IMR-90 (cell line): ENCODE results near the gene ZDHHC4. TPM values are rescaled to one million over a fixed set of nuclear protein-coding genes. Genes with fewer than 3 reads are reported as not detected.

Source experiments
- ATAC-seq: fragments of 200-7000 bp; cut with Tn5 transposase; 2 replicates; pipeline ENCODE4 v1.9.1; 2020; ENCODE audit warnings: low read depth, mild to moderate bottlenecking, moderate library complexity
- BruUV-seq: library from RNA; stranded (reverse); fragments of 400-500 nt; replicated peaks from 2 replicates; lab custom pipeline; 2021; lab: Mats Ljungman, UMichigan
- CTCF ChIA-PET: fragments of 300-600 bp; formaldehyde crosslinking; extraction: SDS; loops from one replicate; lab custom pipeline; 2021; ENCODE audit warnings: antibody characterized with exemption; lab: Yijun Ruan, JAX
- POLR2A ChIA-PET: fragments of 300-600 bp; sonication (Branson Sonifier 250); formaldehyde crosslinking; loops from one replicate; lab custom pipeline; 2022; ENCODE audit warnings: antibody characterized with exemption; ENCODE audit not compliant: unreplicated experiment; lab: Charles Lee
- DNase-seq: peaks from one replicate; pipeline ENCODE4 v3.0.0; 2013
- H2AFZ ChIP-seq: replicated peaks from 2 replicates; pipeline ENCODE3; 2013; ENCODE audit warnings: low read length, mild to moderate bottlenecking; ENCODE audit not compliant: poor library complexity
- H2AK5ac ChIP-seq: 2 replicates; pipeline ENCODE4 v1.6.1; 2013; ENCODE audit warnings: low read depth, low read length, inconsistent platforms
- H2AK9ac ChIP-seq: replicated peaks from 2 replicates; pipeline ENCODE3; 2013; ENCODE audit warnings: mild to moderate bottlenecking, low read depth, low read length, moderate library complexity; ENCODE audit not compliant: poor library complexity
- H2BK120ac ChIP-seq: 2 replicates; pipeline ENCODE4 v1.6.1; 2013; ENCODE audit warnings: low read depth, low read length, inconsistent platforms
- H2BK15ac ChIP-seq: 3 replicates; pipeline ENCODE4 v1.6.1; 2013; ENCODE audit warnings: low read depth, low read length, inconsistent platforms
- H2BK20ac ChIP-seq: 2 replicates; pipeline ENCODE4 v1.6.1; 2013; ENCODE audit warnings: low read depth, mild to moderate bottlenecking, inconsistent platforms, low read length, moderate library complexity
- H2BK5ac ChIP-seq: 2 replicates; pipeline ENCODE4 v1.6.1; 2013; ENCODE audit warnings: mild to moderate bottlenecking, low read depth, low read length, inconsistent platforms; ENCODE audit not compliant: poor library complexity, severe bottlenecking
- H3K14ac ChIP-seq: replicated peaks from 2 replicates; pipeline ENCODE4 v1.6.1; 2013; ENCODE audit warnings: low read depth, low read length, inconsistent platforms
- H3K18ac ChIP-seq: 2 replicates; pipeline ENCODE4 v1.6.1; 2013; ENCODE audit warnings: low read depth, low read length, control low read depth
- H3K23ac ChIP-seq: 2 replicates; pipeline ENCODE4 v1.6.1; 2013; ENCODE audit warnings: low read depth, low read length, inconsistent platforms
- H3K27ac ChIP-seq: 2 replicates; pipeline ENCODE4 v1.5.1; 2013; ENCODE audit warnings: mild to moderate bottlenecking, control low read depth, low read length; ENCODE audit not compliant: insufficient read depth
- H3K27me3 ChIP-seq: 2 replicates; pipeline ENCODE4 v1.6.1; 2013; ENCODE audit warnings: low read length; ENCODE audit not compliant: control insufficient read depth, insufficient read depth
- H3K36me3 ChIP-seq: 2 replicates; pipeline ENCODE4 v1.6.1; 2013; ENCODE audit warnings: low read length, mixed read lengths; ENCODE audit not compliant: control insufficient read depth, insufficient read depth
- H3K4ac ChIP-seq: 2 replicates; pipeline ENCODE4 v1.6.1; 2013; ENCODE audit warnings: low read depth, low read length, inconsistent platforms
- H3K4me1 ChIP-seq: 2 replicates; pipeline ENCODE4 v1.6.1; 2013; ENCODE audit warnings: low read length, mixed read lengths; ENCODE audit not compliant: control insufficient read depth, insufficient read depth
- H3K4me2 ChIP-seq: 2 replicates; pipeline ENCODE4 v1.6.1; 2013; ENCODE audit warnings: low read depth, mild to moderate bottlenecking, control low read depth, low read length, moderate library complexity
- H3K4me3 ChIP-seq: 2 replicates; pipeline ENCODE4 v1.5.1; 2013; ENCODE audit warnings: low read depth, mild to moderate bottlenecking, control low read depth, low read length, moderate library complexity; ENCODE audit not compliant: insufficient read depth
- H3K56ac ChIP-seq: 2 replicates; pipeline ENCODE4 v1.6.1; 2013; ENCODE audit warnings: low read length, inconsistent platforms; ENCODE audit not compliant: insufficient read depth; ENCODE audit errors: extremely low read depth
- H3K79me1 ChIP-seq, 2 experiments: 2 replicates each; pipeline ENCODE4 v1.6.1; 2013; ENCODE audit warnings: low read length in 2 of 2, inconsistent platforms in 1 of 2, low read depth in 1 of 2
- H3K9ac ChIP-seq: 2 replicates; pipeline ENCODE4 v1.6.1; 2013; ENCODE audit warnings: low read depth, low read length, control low read depth
- H3K9me1 ChIP-seq: 2 replicates; pipeline ENCODE4 v1.6.1; 2013; ENCODE audit warnings: low read length, inconsistent platforms; ENCODE audit not compliant: insufficient read depth
- H3K9me3 ChIP-seq: 2 replicates; pipeline ENCODE4 v1.6.1; 2013; ENCODE audit warnings: low read length; ENCODE audit not compliant: control insufficient read depth, insufficient read depth
- H4K20me1 ChIP-seq: 2 replicates; pipeline ENCODE4 v1.6.1; 2013; ENCODE audit warnings: low read length, inconsistent platforms; ENCODE audit not compliant: insufficient read depth
- H4K5ac ChIP-seq: 2 replicates; pipeline ENCODE4 v1.6.1; 2013; ENCODE audit warnings: mild to moderate bottlenecking, low read depth, low read length, control low read depth
- H4K8ac ChIP-seq, 2 experiments: 2 replicates each; pipeline ENCODE4 v1.6.1; 2013; ENCODE audit warnings: low read depth in 2 of 2, low read length in 2 of 2, control low read depth in 1 of 2, inconsistent platforms in 1 of 2
- H4K91ac ChIP-seq: 2 replicates; pipeline ENCODE4 v1.6.1; 2013; ENCODE audit warnings: low read depth, low read length, inconsistent platforms; ENCODE audit not compliant: insufficient read depth
- CEBPB ChIP-seq: IDR thresholded peaks from 2 replicates; pipeline ENCODE4 v1.6.1; 2012; ENCODE audit warnings: low read depth, low read length, improper control_type of control experiment
- CHD1 ChIP-seq: IDR thresholded peaks from 2 replicates; pipeline ENCODE4 v1.6.1; 2012; ENCODE audit warnings: low read depth, low read length, improper control_type of control experiment
- ELK1 ChIP-seq: fragments of 150-350 bp; IDR thresholded peaks from 2 replicates; pipeline ENCODE4 v1.6.1; 2016; ENCODE audit warnings: low read depth, mild to moderate bottlenecking, low read length, moderate library complexity, borderline replicate concordance
- FOS ChIP-seq: fragments of 150-350 bp; IDR thresholded peaks from 2 replicates; pipeline ENCODE4 v1.6.1; 2016; ENCODE audit warnings: low read depth, low read length
- MAFK ChIP-seq: IDR thresholded peaks from 2 replicates; pipeline ENCODE4 v1.6.1; 2012; ENCODE audit warnings: low read depth, low read length, improper control_type of control experiment
- MAZ ChIP-seq: IDR thresholded peaks from 2 replicates; pipeline ENCODE4 v1.6.1; 2012; ENCODE audit warnings: low read depth, mild to moderate bottlenecking, low read length, improper control_type of control experiment, moderate library complexity, borderline replicate concordance
- MXI1 ChIP-seq: IDR thresholded peaks from 2 replicates; pipeline ENCODE4 v1.6.1; 2012; ENCODE audit warnings: low read depth, mild to moderate bottlenecking, low read length, moderate library complexity, borderline replicate concordance
- NFE2L2 ChIP-seq: fragments of 150-350 bp; IDR thresholded peaks from 2 replicates; pipeline ENCODE4 v1.6.1; 2016; ENCODE audit warnings: low read depth, mild to moderate bottlenecking, low read length
- RAD21 ChIP-seq: IDR thresholded peaks from 2 replicates; pipeline ENCODE4 v1.6.1; 2012; ENCODE audit warnings: low read length, improper control_type of control experiment
- RCOR1 ChIP-seq: IDR thresholded peaks from 2 replicates; pipeline ENCODE4 v1.6.1; 2012; ENCODE audit warnings: mild to moderate bottlenecking, low read length, improper control_type of control experiment; ENCODE audit not compliant: insufficient replicate concordance
- RFX5 ChIP-seq: IDR thresholded peaks from 2 replicates; pipeline ENCODE4 v1.8.0; 2012; ENCODE audit warnings: low read depth, mild to moderate bottlenecking, low read length, moderate library complexity
- SMC3 ChIP-seq: fragments of 150-350 bp; IDR thresholded peaks from 2 replicates; pipeline ENCODE4 v1.6.1; 2016; ENCODE audit warnings: low read depth, mild to moderate bottlenecking, antibody characterized with exemption, low read length, moderate library complexity
- WGBS, 2 experiments: methylation state at CpG; one replicate each; pipeline versions ENCODE4 v1.1.5 to v1.1.7; 2013; ENCODE audit warnings: missing lambda C conversion rate in 2 of 2; ENCODE audit not compliant: insufficient read length in 1 of 2; ENCODE audit errors: extremely low coverage in 2 of 2; 5-methylcytosine and 5-hydroxymethylcytosine counted together
- dilution Hi-C: fragments of 300-500 bp; cut with HindIII; formaldehyde crosslinking; loops from one replicate; pipeline ENCODE4 v1.14.3; 2018; ENCODE audit warnings: low sequenced_read_pairs; ENCODE audit not compliant: unreplicated experiment
- in situ Hi-C: fragments of 300-500 bp; cut with MboI; formaldehyde crosslinking; loops from 3 replicates; pipeline ENCODE4 v1.14.3; 2019; ENCODE audit warnings: low sequenced_read_pairs, inconsistent platforms, mixed read lengths
- intact Hi-C: fragments of 100-400 bp; cut with micrococcal nuclease; formaldehyde crosslinking; loops from 2 replicates; pipeline ENCODE4 v1.10.0; 2022
- polyA plus RNA-seq, 3 experiments: library from polyadenylated mRNA; depleted of rRNA; stranded (reverse); fragments of >200 nt; gene quantifications; 2 replicates each; pipeline ENCODE4 v1.2.3, GENCODE V29; 2012; ENCODE audit warnings: low replicate concordance in 1 of 3
- total RNA-seq: library from RNA; depleted of rRNA; stranded (reverse); fragments of >200 nt; gene quantifications from 2 replicates; pipeline ENCODE4 v1.2.3, GENCODE V29; 2012

The ZDHHC4 gene
- total and polyA plus RNA-seq, 2 of the 4 experiments (the other 2 are of a cell fraction) = 43.9 to 58.3 TPM

- no peak for TF ChIP-seq RCOR1
These were observed 1.8 kb upstream of the ZDHHC4 start (continued) for GRCh38 chr7:6575281-6576023.

- H3K79me1 ChIP-seq = peaks cover 0 to 19% of the 10 kb centered on the region in 2 experiments; a peak in 3 of 4 replicates
- H3K9ac ChIP-seq = no peak overlapping the region
- H2BK15ac ChIP-seq = no peak overlapping the region
- no TSS peak for BruUV-seq
- dilution Hi-C loops = no loop called here
- H4K8ac ChIP-seq = peak overlapping the region; percentile 94 to 100
- no peak overlapping the region for H2BK120ac ChIP-seq
- H2AFZ ChIP-seq = peak overlapping the region; percentile 80
- H3K36me3 ChIP-seq = peaks cover 10% of the 10 kb centered on the region
- H3K23ac ChIP-seq = no peak overlapping the region
- peak overlapping the region; percentile 98 for H2AK5ac ChIP-seq
- H2BK5ac ChIP-seq = no peak overlapping the region
- in situ Hi-C loops = no loop called here
- no peak overlapping the region for H3K14ac ChIP-seq
- H3K27me3 ChIP-seq = no peaks in the 10 kb centered on the region
- ChIA-PET CTCF (no interaction called here), POLR2A (no interaction called here)
- no peak overlapping the region for H3K27ac ChIP-seq
- H4K91ac ChIP-seq = no peak overlapping the region
- ATAC-seq = no peak
- H3K4me3 ChIP-seq = peak overlapping the region; percentile 70; the same call in 1 of the 2 replicates
- H3K4ac ChIP-seq = no peak overlapping the region; the same call in 1 of the 2 replicates
- WGBS, 2 experiments = 74% methylated on average over 5 of the region's 14 CpGs; no CpG with 5 or more reads in 1 of the 2 experiments
- H3K18ac ChIP-seq = no peak overlapping the region
- peak overlapping the region; percentile 98; the same call in 1 of the 2 replicates for H3K4me2 ChIP-seq
- no peaks in the 10 kb centered on the region for H3K9me3 ChIP-seq
- no peak for DNase-seq
- peak overlapping the region; percentile 89 for H2AK9ac ChIP-seq
- H4K20me1 ChIP-seq = no peaks in the 10 kb centered on the region
- H3K9me1 ChIP-seq = peaks cover 4% of the 10 kb centered on the region
- no peak for TF ChIP-seq CHD1
- TF ChIP-seq FOS = no peak
- TF ChIP-seq MAFK = no peak
- TF ChIP-seq NFE2L2 = no peak
- TF ChIP-seq MAZ = no peak
- no peak for TF ChIP-seq CEBPB
- TF ChIP-seq RAD21 = no peak
- TF ChIP-seq RFX5 = no peak
- no peak for TF ChIP-seq SMC3
- TF ChIP-seq MXI1 = no peak
- no peak for TF ChIP-seq ELK1
- TF ChIP-seq RCOR1 = no peak
- intact Hi-C loops = no loop called here
- peaks cover 6% of the 10 kb centered on the region for H3K4me1 ChIP-seq
- H4K5ac ChIP-seq = peak overlapping the region; percentile 99
- no peak overlapping the region for H2BK20ac ChIP-seq
- H3K56ac ChIP-seq = no peak overlapping the region
These were observed 1.0 kb upstream of the ZDHHC4 start for GRCh38 chr7:6576024-6576866.
